ENCODE data around the gene TRAF3.

DNA sequence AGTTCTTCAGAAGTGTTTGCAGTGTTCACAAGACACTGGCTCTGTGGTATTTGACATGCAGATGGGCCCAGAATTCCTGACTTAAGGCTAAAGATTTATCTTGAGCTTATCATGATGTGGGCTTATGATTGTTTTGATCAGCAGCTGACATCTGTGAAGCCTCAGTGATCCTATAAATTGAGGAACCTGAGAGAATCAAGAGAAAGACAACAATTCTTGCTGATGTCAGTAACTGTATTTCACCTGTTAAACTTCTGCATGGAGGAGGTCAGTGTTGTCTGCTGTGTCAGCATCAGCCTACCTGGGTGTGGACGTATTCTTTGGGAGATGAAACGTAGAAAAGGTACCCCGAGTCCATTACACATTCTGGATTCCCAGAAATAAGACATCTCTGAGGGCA lies 33.3 kb downstream of the TRAF3 start:
- no peak for TF ChIP-seq POLR2A (IDR thresholded peaks at IDR 0.05; ENCODE audit: low read length)
- no peak for TF ChIP-seq GATA1 (IDR thresholded peaks at IDR 0.05; ENCODE audit: low read depth, low read length)
